H1 (cell line): ENCODE results near the gene NPM1. TPM values are rescaled to one million over a fixed set of nuclear protein-coding genes. Genes with fewer than 3 reads are reported as not detected.

ENCODE experiments used
- CTCF ChIA-PET: fragments of 300-600 bp; sonication (Branson Sonifier 250); formaldehyde crosslinking; loops from one replicate; lab custom pipeline; 2021; ENCODE audit not compliant: partially characterized antibody; lab: Charles Lee
- POLR2A ChIA-PET: fragments of 300-600 bp; sonication (Branson Sonifier 250); formaldehyde crosslinking; loops from one replicate; lab custom pipeline; 2021; ENCODE audit warnings: inconsistent platforms; ENCODE audit not compliant: partially characterized antibody; lab: Charles Lee
- DNase-seq, 2 experiments: peaks; one replicate each; pipeline versions ENCODE4 v3.0.0 to v3.0.0-alpha.2; 2010 to 2022; ENCODE audit warnings: low spot score in 2 of 2, low read depth in 1 of 2, mixed read lengths in 1 of 2
- FAIRE-seq: peaks from 2 replicates; lab custom pipeline; 2011; peaks lifted over from hg19 to GRCh38; lab: Jason Lieb, UNC
- H2AFZ ChIP-seq: 2 replicates; pipeline ENCODE4 v1.8.1; 2012; ENCODE audit warnings: low read length, inconsistent platforms
- H2AK5ac ChIP-seq: 2 replicates; pipeline ENCODE4 v1.6.1; 2013; ENCODE audit warnings: low read depth, low read length
- H2BK120ac ChIP-seq: replicated peaks from 2 replicates; pipeline ENCODE3; 2013; ENCODE audit warnings: low read depth, low read length, inconsistent platforms
- H2BK12ac ChIP-seq: 2 replicates; pipeline ENCODE4 v1.6.1; 2013; ENCODE audit warnings: low read depth, low read length
- H2BK15ac ChIP-seq: 2 replicates; pipeline ENCODE4 v1.6.1; 2013; ENCODE audit warnings: low read length
- H2BK20ac ChIP-seq: 2 replicates; pipeline ENCODE4 v1.6.1; 2013; ENCODE audit warnings: low read length
- H2BK5ac ChIP-seq: 2 replicates; pipeline ENCODE4 v1.6.1; 2013; ENCODE audit warnings: low read depth, low read length
- H3K14ac ChIP-seq: 2 replicates; pipeline ENCODE4 v1.6.1; 2013; ENCODE audit warnings: inconsistent platforms; ENCODE audit not compliant: insufficient read length
- H3K18ac ChIP-seq: 2 replicates; pipeline ENCODE4 v1.6.1; 2013; ENCODE audit warnings: low read length; ENCODE audit errors: extremely low read depth
- H3K23ac ChIP-seq: 2 replicates; pipeline ENCODE4 v1.6.1; 2013; ENCODE audit warnings: inconsistent platforms; ENCODE audit not compliant: insufficient read length
- H3K23me2 ChIP-seq: 2 replicates; pipeline ENCODE4 v1.6.1; 2013; ENCODE audit warnings: low read depth, low read length
- H3K27ac ChIP-seq: 2 replicates; pipeline ENCODE4 v1.6.1; 2011; ENCODE audit warnings: low read depth, low read length, inconsistent platforms
- H3K27me3 ChIP-seq, 4 experiments: replicated peaks in 1 of 4; 1 replicate in 1 of 4; 2 replicates in 3 of 4; pipeline versions ENCODE4 v1.6.1 to v1.8.1; 2011 to 2013; ENCODE audit warnings: low read length in 3 of 4, mild to moderate bottlenecking in 3 of 4, inconsistent platforms in 2 of 4, mixed read lengths in 2 of 4, moderate library complexity in 1 of 4; ENCODE audit not compliant: control insufficient read depth in 3 of 4, insufficient read depth in 3 of 4; ENCODE audit errors: extremely low read depth in 1 of 4
- H3K36me3 ChIP-seq, 4 experiments: 2 replicates each; pipeline versions ENCODE4 v1.6.1 to v1.8.1; 2011 to 2013; ENCODE audit warnings: mild to moderate bottlenecking in 4 of 4, low read length in 3 of 4, moderate library complexity in 2 of 4, control low read depth in 1 of 4, inconsistent platforms in 1 of 4; ENCODE audit not compliant: insufficient read depth in 4 of 4, control insufficient read depth in 2 of 4
- H3K4ac ChIP-seq: replicated peaks from 2 replicates; pipeline ENCODE3; 2013; ENCODE audit warnings: low read length, low read depth, mixed read lengths, inconsistent platforms; ENCODE audit not compliant: insufficient read length
- H3K4me1 ChIP-seq, 4 experiments: replicated peaks in 1 of 4; 1 replicate in 1 of 4; 2 replicates in 3 of 4; pipeline versions ENCODE4 v1.6.1 to v1.8.1; 2011 to 2013; ENCODE audit warnings: low read length in 3 of 4, inconsistent platforms in 2 of 4, mixed read lengths in 1 of 4; ENCODE audit not compliant: insufficient read depth in 4 of 4, control insufficient read depth in 3 of 4
- H3K4me2 ChIP-seq, 2 experiments: 2 replicates each; pipeline versions ENCODE4 v1.6.1 to v1.8.1; 2011 to 2013; ENCODE audit warnings: low read depth in 2 of 2, low read length in 2 of 2, control low read depth in 1 of 2, inconsistent platforms in 1 of 2, mild to moderate bottlenecking in 1 of 2; ENCODE audit not compliant: insufficient read depth in 1 of 2
- H3K4me3 ChIP-seq, 4 experiments: fragments of 200-600, 300-600 bp in 1 of 4; sonication (generic), shearing (Covaris generic), sonication (Bioruptor Twin) in 1 of 4; 2 replicates each; pipeline versions ENCODE4 v1.5.1 to v1.8.1; 2011 to 2016; ENCODE audit warnings: low read length in 4 of 4, low read depth in 3 of 4, control low read depth in 2 of 4, inconsistent platforms in 2 of 4, mild to moderate bottlenecking in 2 of 4, mixed read lengths in 1 of 4, moderate library complexity in 1 of 4; ENCODE audit not compliant: insufficient read depth in 2 of 4; ENCODE audit errors: extremely low read depth in 1 of 4
- H3K56ac ChIP-seq: replicated peaks from 2 replicates; pipeline ENCODE3; 2013; ENCODE audit warnings: low read depth, mild to moderate bottlenecking, mixed read lengths, low read length, inconsistent platforms; ENCODE audit not compliant: insufficient read length
- H3K79me1 ChIP-seq: 2 replicates; pipeline ENCODE4 v1.6.1; 2013; ENCODE audit warnings: low read depth, low read length, control low read depth
- H3K79me2 ChIP-seq, 2 experiments: 2 replicates each; pipeline versions ENCODE4 v1.6.1 to v1.8.1; 2012 to 2013; ENCODE audit warnings: low read length in 2 of 2, mild to moderate bottlenecking in 2 of 2, inconsistent platforms in 1 of 2; ENCODE audit not compliant: insufficient read depth in 2 of 2, control insufficient read depth in 1 of 2
- H3K9ac ChIP-seq, 4 experiments: replicated peaks in 1 of 4; 1 replicate in 1 of 4; 2 replicates in 3 of 4; pipeline versions ENCODE4 v1.6.1 to v1.8.1; 2011 to 2013; ENCODE audit warnings: low read depth in 3 of 4, low read length in 3 of 4, control low read depth in 2 of 4, mild to moderate bottlenecking in 2 of 4, moderate library complexity in 2 of 4, inconsistent platforms in 1 of 4; ENCODE audit errors: extremely low read depth in 1 of 4
- H3K9me3 ChIP-seq, 2 experiments: 2 replicates each; pipeline versions ENCODE4 v1.6.1 to v1.8.1; 2012 to 2013; ENCODE audit warnings: mild to moderate bottlenecking in 2 of 2, moderate library complexity in 2 of 2, control low read depth in 1 of 2, inconsistent platforms in 1 of 2, low read depth in 1 of 2, low read length in 1 of 2, mixed read lengths in 1 of 2; ENCODE audit not compliant: insufficient read depth in 2 of 2
- H4K20me1 ChIP-seq, 2 experiments: replicated peaks in 1 of 2; 2 replicates each; pipeline versions ENCODE3 to v1.8.1; 2011 to 2013; ENCODE audit warnings: inconsistent platforms in 2 of 2, low read length in 2 of 2, mild to moderate bottlenecking in 1 of 2; ENCODE audit not compliant: insufficient read depth in 2 of 2, control insufficient read depth in 1 of 2
- H4K5ac ChIP-seq: 2 replicates; pipeline ENCODE4 v1.6.1; 2013; ENCODE audit warnings: low read length, low read depth, mixed read lengths, inconsistent platforms; ENCODE audit not compliant: insufficient read length
- H4K8ac ChIP-seq: 2 replicates; pipeline ENCODE4 v1.8.0; 2013; ENCODE audit warnings: mild to moderate bottlenecking, moderate library complexity, low read length, inconsistent platforms; ENCODE audit not compliant: insufficient read depth; ENCODE audit errors: extremely low read depth
- H4K91ac ChIP-seq: replicated peaks from 2 replicates; pipeline ENCODE3; 2013; ENCODE audit warnings: low read length, mixed read lengths, inconsistent platforms; ENCODE audit not compliant: insufficient read length
- CHD1 ChIP-seq: IDR thresholded peaks from 2 replicates; pipeline ENCODE4 v1.6.1; 2012; ENCODE audit warnings: low read depth, low read length, improper control_type of control experiment
- EP300 ChIP-seq, 2 experiments: IDR thresholded peaks; 1 replicate in 1 of 2; 2 replicates in 1 of 2; pipeline ENCODE4 v1.6.1; 2011 to 2012; ENCODE audit warnings: low read depth in 2 of 2, low read length in 2 of 2, mild to moderate bottlenecking in 2 of 2, borderline replicate concordance in 1 of 2, inconsistent platforms in 1 of 2, moderate library complexity in 1 of 2
- JUN ChIP-seq: IDR thresholded peaks from 2 replicates; pipeline ENCODE4 v1.6.1; 2011; ENCODE audit warnings: low read depth, mild to moderate bottlenecking, improper control_type of control experiment, low read length
- JUND ChIP-seq: IDR thresholded peaks from 2 replicates; pipeline ENCODE4 v1.6.1; 2011; ENCODE audit warnings: mild to moderate bottlenecking, improper control_type of control experiment, low read length
- KDM1A ChIP-seq: fragments of 200-600, 300-600 bp; sonication (generic); IDR thresholded peaks from 2 replicates; pipeline ENCODE4 v1.7.1; 2016; ENCODE audit warnings: mild to moderate bottlenecking, low read length, borderline replicate concordance
- MAFK ChIP-seq: IDR thresholded peaks from 2 replicates; pipeline ENCODE4 v1.6.1; 2012; ENCODE audit warnings: low read depth, mild to moderate bottlenecking, improper control_type of control experiment, low read length
- POLR2A ChIP-seq, 2 experiments: IDR thresholded peaks; 1 replicate in 1 of 2; 2 replicates in 1 of 2; pipeline ENCODE4 v1.6.1; 2011; ENCODE audit warnings: low read depth in 2 of 2, low read length in 2 of 2, mild to moderate bottlenecking in 2 of 2; ENCODE audit errors: control extremely low read depth in 1 of 2
- POLR2AphosphoS5 ChIP-seq: IDR thresholded peaks from 2 replicates; pipeline ENCODE4 v1.6.1; 2011; ENCODE audit warnings: low read depth, low read length
- POU5F1 ChIP-seq: IDR thresholded peaks from 2 replicates; pipeline ENCODE4 v1.6.1; 2011; ENCODE audit warnings: low read depth, mild to moderate bottlenecking, low read length, moderate library complexity
- RBBP5 ChIP-seq: IDR thresholded peaks from 2 replicates; pipeline ENCODE4 v1.7.1; 2012; ENCODE audit warnings: low read depth, mild to moderate bottlenecking, inconsistent platforms, low read length, moderate library complexity, borderline replicate concordance
- WGBS, 2 experiments: shearing (Covaris generic) in 1 of 2; methylation state at CpG; one replicate each; pipeline versions ENCODE4 v1.1.6 to v1.1.7; 2013 to 2015; ENCODE audit warnings: low lambda C conversion rate in 2 of 2, mixed read lengths in 2 of 2, inconsistent platforms in 1 of 2, low coverage in 1 of 2, missing lambda C conversion rate in 1 of 2; ENCODE audit not compliant: insufficient replicate concordance in 2 of 2, insufficient coverage in 1 of 2, insufficient read length in 1 of 2; ENCODE audit errors: extremely low coverage in 1 of 2, missing lambda C conversion rate in 1 of 2; 5-methylcytosine and 5-hydroxymethylcytosine counted together
- polyA plus RNA-seq, 7 experiments: library from polyadenylated mRNA; depleted of rRNA in 3 of 7; stranded (reverse) in 5 of 7; unstranded in 2 of 7; fragments of >200 nt in 5 of 7; fragments of 200-250 nt in 2 of 7; gene quantifications; 1 replicate in 5 of 7; 2 replicates in 1 of 7; 4 replicates in 1 of 7; pipeline versions ENCODE4 v1.2.1 to v1.2.3, GENCODE V29; 2011 to 2013; ENCODE audit warnings: missing spikeins in 2 of 7, mixed read lengths in 2 of 7
- total RNA-seq: library from RNA; stranded (reverse); fragmentation: NEBNext Ultra II Directional; extraction: Animal tissue kit (Norgen Biotek cat#: 25700); gene quantifications from 2 replicates; pipeline ENCODE4 v1.2.1, GENCODE V29; 2021
- TF ChIP-seq, protein P1 (sequence below): IDR thresholded peaks from 2 replicates; pipeline ENCODE4 v1.6.1; 2011; ENCODE audit warnings: low read length, improper control_type of control experiment
- TF ChIP-seq, protein P2 (sequence below): IDR thresholded peaks from 2 replicates; pipeline ENCODE4 v1.6.1; 2012; ENCODE audit warnings: inconsistent platforms

The NPM1 gene
- total and polyA plus RNA-seq, 2 of the 8 experiments (the other 6 are each of a cell fraction or from before 2014, with no cell fraction given) = 2,182 to 4,042 TPM

DNA sequence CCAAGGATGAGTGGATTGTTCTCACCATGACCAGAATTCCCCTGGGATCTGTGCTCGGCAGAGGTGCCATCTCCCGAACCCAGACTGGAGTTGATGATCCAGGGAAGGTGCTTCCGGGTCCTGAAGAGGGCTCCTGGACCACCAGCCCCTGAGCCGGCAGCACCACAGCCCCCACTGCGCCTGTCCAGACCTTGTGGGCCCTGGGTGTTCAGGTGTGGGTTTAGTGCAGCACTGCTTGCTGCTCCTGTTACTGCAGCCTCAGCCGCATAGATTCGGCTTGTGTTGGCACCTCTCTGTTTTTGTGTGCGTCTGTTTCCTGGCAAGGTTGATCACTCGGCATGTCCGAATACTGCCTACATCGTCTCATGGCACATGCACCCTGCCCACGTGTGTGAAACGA is 16.3 kb upstream of the NPM1 start:
- FAIRE-seq = no peak

More for the DNA sequence above, 16.3 kb upstream of the NPM1 start:
- Histone ChIP-seq H3K27me3 (no peaks in the 10 kb centered on the region), H3K4me1 (no peaks in the 10 kb centered on the region), H3K23ac (no peak overlapping the region), H4K91ac (no peak overlapping the region), H3K79me1 (0 out of 2 replicates have a peak, but pooled peaks cover 2% of the 10 kb centered on the region), H2AK5ac (no peak overlapping the region), H3K23me2 (no peaks in the 10 kb centered on the region), H2AFZ (peak overlapping the region; percentile 67), H2BK15ac (no peak overlapping the region), H3K14ac (no peak overlapping the region), H3K4me2 (no peak overlapping the region), H3K27ac (no peak overlapping the region), H2BK12ac (no peak overlapping the region), H3K79me2 (no peaks in the 10 kb centered on the region), H3K36me3 (no peaks in the 10 kb centered on the region), H4K5ac (no peak overlapping the region), H2BK5ac (no peak overlapping the region), H4K20me1 (no peaks in the 10 kb centered on the region), H3K9ac (no peak overlapping the region), H3K9me3 (no peaks in the 10 kb centered on the region), H3K56ac (no peak overlapping the region), H4K8ac (no peak overlapping the region), H2BK120ac (no peak overlapping the region), H2BK20ac (no peak overlapping the region), H3K4ac (no peak overlapping the region), H3K18ac (no peak overlapping the region), H3K4me3 (no peak overlapping the region)
- TF ChIP-seq CHD1 (no peak), EP300 (IDR thresholded peaks at IDR 0.05; ENCODE audit: borderline replicate concordance in 1 of 2, low read depth in 2 of 2, low read length in 2 of 2) (no peak), POLR2A (IDR thresholded peaks at IDR 0.05; ENCODE audit: control extremely low read depth in 1 of 2, low read depth in 2 of 2, low read length in 2 of 2) (no peak), KDM1A (no peak), RBBP5 (no peak), JUND (no peak), MAFK (no peak), POLR2AphosphoS5 (no peak), POU5F1 (no peak), JUN (no peak)
- TF ChIP-seq, protein P1, sequence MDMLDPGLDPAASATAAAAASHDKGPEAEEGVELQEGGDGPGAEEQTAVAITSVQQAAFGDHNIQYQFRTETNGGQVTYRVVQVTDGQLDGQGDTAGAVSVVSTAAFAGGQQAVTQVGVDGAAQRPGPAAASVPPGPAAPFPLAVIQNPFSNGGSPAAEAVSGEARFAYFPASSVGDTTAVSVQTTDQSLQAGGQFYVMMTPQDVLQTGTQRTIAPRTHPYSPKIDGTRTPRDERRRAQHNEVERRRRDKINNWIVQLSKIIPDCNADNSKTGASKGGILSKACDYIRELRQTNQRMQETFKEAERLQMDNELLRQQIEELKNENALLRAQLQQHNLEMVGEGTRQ = no peak
- TF ChIP-seq, protein P2, sequence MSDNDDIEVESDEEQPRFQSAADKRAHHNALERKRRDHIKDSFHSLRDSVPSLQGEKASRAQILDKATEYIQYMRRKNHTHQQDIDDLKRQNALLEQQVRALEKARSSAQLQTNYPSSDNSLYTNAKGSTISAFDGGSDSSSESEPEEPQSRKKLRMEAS = no peak
- POLR2A ChIA-PET = interaction anchor here (1.2 to 10.9 kb wide), 2 partner anchors 17 to 23 kb away, joined by 5 to 105 read pairs; partner anchors contain the start of gene NPM1
- CTCF ChIA-PET = interaction anchor here (0.7 to 2.7 kb wide), 8 partner anchors 8 to 56 kb away, joined by 3 to 10 read pairs (median 3); no protein-coding TSS in a partner anchor
- WGBS, 2 experiments = 92% methylated on average over 13 of the region's 13 CpGs; no CpG with 5 or more reads in 1 of the 2 experiments
- DNase-seq = no peak
